GM10248 (cell line): ENCODE results near the gene IMMP2L.

Experiments
- CTCF ChIA-PET: fragments of 300-600 bp; sonication (Branson Sonifier 250); formaldehyde crosslinking; extraction: SDS; loops from one replicate; lab custom pipeline; 2021; ENCODE audit warnings: antibody characterized with exemption; lab: Yijun Ruan, JAX
- POLR2A ChIA-PET: fragments of 350-650 bp; sonication (Branson Sonifier 250); formaldehyde crosslinking; extraction: SDS; loops from one replicate; lab custom pipeline; 2020; ENCODE audit warnings: antibody characterized with exemption; lab: Yijun Ruan, JAX
- DNase-seq: peaks from one replicate; pipeline ENCODE4 v3.0.0; 2012; ENCODE audit errors: extremely low spot score
- CTCF ChIP-seq: IDR thresholded peaks from 2 replicates; pipeline ENCODE4 v1.5.1; 2012; ENCODE audit warnings: mild to moderate bottlenecking, low read depth; ENCODE audit errors: extremely low read depth, missing control alignments, control extremely low read depth

The IMMP2L gene

DNA sequence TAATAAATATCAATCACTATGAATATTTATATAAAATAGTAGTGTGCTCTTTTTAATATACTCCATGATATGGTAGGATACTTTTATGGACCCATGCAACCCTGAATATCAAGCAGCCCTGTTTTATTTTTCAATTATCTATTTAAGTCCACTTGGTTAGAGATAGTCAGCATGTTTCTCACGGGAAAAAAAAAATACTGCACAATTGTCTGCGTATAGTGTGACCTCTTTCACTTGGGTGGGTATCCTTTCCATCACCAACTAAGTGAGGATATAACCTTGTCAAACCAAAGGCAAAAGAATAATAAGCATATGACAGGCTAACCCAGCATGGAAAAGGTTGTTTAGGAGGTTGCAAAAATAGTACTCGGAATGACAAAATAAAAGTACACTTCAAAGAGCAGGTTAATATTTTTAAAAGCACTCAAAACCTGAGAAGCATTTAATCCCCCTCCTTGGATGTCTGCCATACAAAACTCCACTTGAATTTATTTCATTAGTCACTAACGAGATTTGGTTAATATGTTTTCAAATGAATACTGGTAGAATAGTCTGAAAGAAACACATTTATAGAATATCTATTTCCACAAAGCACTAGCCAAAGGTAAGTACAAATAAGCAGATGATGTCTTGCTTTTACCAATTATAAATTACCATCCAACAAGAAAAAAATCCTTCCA, 76.5 kb downstream of the IMMP2L start:
- no peak for TF ChIP-seq CTCF
- CTCF ChIA-PET: no interaction called here
- POLR2A ChIA-PET: no interaction called here
- DNase-seq: no peak

GRCh38 chr7:111483078-111483477, 79.2 kb downstream of the IMMP2L start:
- no peak for TF ChIP-seq CTCF
- DNase-seq: no peak
- ChIA-PET CTCF (no interaction called here), POLR2A (no interaction called here)

DNA sequence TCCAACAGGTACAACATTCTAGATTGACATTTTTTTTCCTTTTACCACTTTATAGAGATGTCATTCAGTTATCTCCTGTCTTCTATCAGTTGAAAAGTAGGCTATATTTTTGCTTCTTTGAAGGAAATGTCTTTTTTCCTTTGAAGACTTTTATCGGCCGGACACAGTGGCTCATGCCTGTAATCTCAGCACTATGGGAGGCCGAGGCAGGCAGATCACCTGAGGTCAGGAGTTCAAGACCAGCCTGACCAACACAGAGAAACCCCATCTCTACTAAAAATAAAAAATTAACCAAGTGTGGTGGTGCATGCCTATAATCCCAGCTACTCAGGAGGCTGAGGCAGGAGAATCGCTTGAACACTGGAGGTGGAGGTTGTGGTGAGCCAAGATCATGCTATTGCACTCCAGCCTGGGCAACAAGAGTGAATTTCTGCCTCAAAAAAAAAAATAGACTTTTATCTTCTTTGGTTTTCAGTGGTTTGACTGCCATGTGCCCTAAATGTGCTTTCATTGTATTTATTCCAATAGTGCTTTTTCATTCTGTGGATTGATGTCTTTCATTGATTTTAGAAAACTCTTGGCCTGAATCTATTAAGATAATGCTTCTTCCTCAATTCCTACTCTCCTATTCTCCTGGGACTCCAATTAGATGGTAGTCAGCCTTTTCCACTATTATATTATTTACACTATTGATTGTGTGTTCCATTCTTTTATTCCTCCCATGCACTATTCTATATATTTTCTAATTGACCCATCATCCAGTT, 84.6 kb downstream of the IMMP2L start:
- TF ChIP-seq CTCF: no peak
- ChIA-PET CTCF (no interaction called here), POLR2A (no interaction called here)

GRCh38 chr7:111476586-111477293, 85.6 kb downstream of the IMMP2L start:
- DNase-seq: no peak
- ChIA-PET CTCF (no interaction called here), POLR2A (no interaction called here)
- TF ChIP-seq CTCF: no peak

More for the DNA sequence above, 84.6 kb downstream of the IMMP2L start:
- DNase-seq: no peak

DNA sequence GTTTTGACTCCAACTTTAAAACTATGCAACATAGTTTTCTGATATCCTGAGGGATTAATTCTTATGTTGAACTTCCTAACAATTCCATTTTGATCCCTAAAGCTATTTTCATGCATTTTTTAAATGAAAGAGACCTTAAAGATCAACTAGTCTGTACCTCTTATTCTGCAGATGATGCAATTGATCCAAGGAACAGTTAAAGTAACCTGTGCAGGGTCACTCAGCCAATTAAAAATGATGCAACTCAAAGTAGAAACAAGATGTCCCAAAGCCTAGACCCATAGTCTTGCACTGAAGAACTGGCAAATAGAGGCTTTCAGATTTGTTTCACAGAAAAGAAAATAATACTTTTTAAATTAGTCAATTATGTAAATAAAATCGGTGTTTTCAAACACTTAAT, 86.3 kb downstream of the IMMP2L start:
- no peak for TF ChIP-seq CTCF

GRCh38 chr7:111475419-111475748, 86.9 kb downstream of the IMMP2L start:
- DNase-seq: no peak
- POLR2A ChIA-PET: no interaction called here
- TF ChIP-seq CTCF: no peak
- CTCF ChIA-PET: interaction anchor here (1.6 kb wide), 1 partner anchor 66 kb away, joined by 3 read pairs; no protein-coding TSS in a partner anchor

More for the DNA sequence above, 86.3 kb downstream of the IMMP2L start:
- CTCF ChIA-PET: interaction anchor here (1.6 kb wide), 1 partner anchor 65 kb away, joined by 3 read pairs; no protein-coding TSS in a partner anchor
- POLR2A ChIA-PET: no interaction called here
- DNase-seq: no peak
